ENCODE measurements around the gene TMEM119.

GRCh38 chr12:108589028-108589839 lies 8.7 kb downstream of the TMEM119 start:
- no peak for TF ChIP-seq CTCF (IDR thresholded peaks at IDR 0.05; ENCODE audit: insufficient read depth, low read length)
- no peak for TF ChIP-seq POLR2AphosphoS5 (IDR thresholded peaks at IDR 0.05; ENCODE audit: low read depth)
- TF ChIP-seq REST (IDR thresholded peaks at IDR 0.05; ENCODE audit: insufficient replicate concordance, low read depth), result no peak
- no peak for TF ChIP-seq GABPA (IDR thresholded peaks at IDR 0.05; ENCODE audit: low read depth)
- TF ChIP-seq SPI1 (IDR thresholded peaks at IDR 0.05; ENCODE audit: borderline replicate concordance, low read depth), result no peak
